Esophagus squamous epithelium (tissue), 4 donors: ENCODE data around the gene ANO6.

Experiments
- POLR2A ChIP-seq, 4 donors: fragments of 450-650 bp; IDR thresholded peaks; one replicate each; pipeline ENCODE4 v1.6.1; 2017; ENCODE audit warnings: antibody characterized with exemption in 4 of 4, mild to moderate bottlenecking in 4 of 4, moderate library complexity in 3 of 4
- TF ChIP-seq, protein P1 (sequence below), 6 experiments: fragments of 450-650 bp in 4 of 6; fragments of 200-600 bp in 2 of 6; sonication (generic) in 2 of 6; IDR thresholded peaks; one replicate each; pipeline ENCODE4 v1.5.1; 2016 to 2019; ENCODE audit warnings: antibody characterized with exemption in 6 of 6, mild to moderate bottlenecking in 4 of 6, moderate library complexity in 4 of 6

DNA sequence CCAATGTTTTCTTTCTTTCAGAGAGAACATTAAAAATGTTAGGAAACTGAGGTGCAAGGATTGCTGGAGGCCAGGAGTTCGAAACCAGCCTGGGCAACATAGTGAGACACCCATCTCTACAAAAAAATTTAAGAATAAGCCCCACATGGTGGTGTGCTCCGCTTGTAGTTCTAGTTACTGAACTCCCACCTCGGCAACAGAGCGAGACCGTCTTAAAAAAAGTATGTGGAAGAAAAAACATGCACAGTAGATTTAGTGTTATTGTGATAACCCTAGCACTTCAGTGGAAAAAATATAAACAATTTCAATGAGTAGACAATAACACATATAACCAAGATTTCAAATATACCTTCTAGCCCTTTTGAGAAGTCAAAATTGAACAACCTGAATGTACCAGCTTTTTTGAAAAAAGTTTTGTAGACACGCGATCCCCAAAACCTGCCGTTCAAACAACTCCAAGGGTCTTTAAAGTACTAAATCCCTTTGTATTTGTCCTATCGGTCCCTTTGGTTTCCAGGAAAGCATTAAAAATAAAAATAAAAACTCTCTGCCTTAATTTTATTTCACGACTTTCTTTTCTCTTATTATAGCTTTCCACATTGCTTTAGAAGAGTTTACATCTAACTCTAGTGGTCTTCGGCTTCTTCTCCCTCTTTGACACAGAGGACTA lies 1.0 kb upstream of the ANO6 start:
- TF ChIP-seq, protein P1, sequence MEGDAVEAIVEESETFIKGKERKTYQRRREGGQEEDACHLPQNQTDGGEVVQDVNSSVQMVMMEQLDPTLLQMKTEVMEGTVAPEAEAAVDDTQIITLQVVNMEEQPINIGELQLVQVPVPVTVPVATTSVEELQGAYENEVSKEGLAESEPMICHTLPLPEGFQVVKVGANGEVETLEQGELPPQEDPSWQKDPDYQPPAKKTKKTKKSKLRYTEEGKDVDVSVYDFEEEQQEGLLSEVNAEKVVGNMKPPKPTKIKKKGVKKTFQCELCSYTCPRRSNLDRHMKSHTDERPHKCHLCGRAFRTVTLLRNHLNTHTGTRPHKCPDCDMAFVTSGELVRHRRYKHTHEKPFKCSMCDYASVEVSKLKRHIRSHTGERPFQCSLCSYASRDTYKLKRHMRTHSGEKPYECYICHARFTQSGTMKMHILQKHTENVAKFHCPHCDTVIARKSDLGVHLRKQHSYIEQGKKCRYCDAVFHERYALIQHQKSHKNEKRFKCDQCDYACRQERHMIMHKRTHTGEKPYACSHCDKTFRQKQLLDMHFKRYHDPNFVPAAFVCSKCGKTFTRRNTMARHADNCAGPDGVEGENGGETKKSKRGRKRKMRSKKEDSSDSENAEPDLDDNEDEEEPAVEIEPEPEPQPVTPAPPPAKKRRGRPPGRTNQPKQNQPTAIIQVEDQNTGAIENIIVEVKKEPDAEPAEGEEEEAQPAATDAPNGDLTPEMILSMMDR (IDR thresholded peaks at IDR 0.05): peak in 1 of 6 experiments; percentile 10
- no peak for TF ChIP-seq POLR2A (IDR thresholded peaks at IDR 0.05)
